Medulla oblongata (tissue), 1 donor: Measurements from ENCODE around the gene METRN.
"Not testable (repeated sequence)": the region's sequence is repeated elsewhere in the genome, so short reads cannot be mapped to it uniquely, and the experiment has no call there.

Experiments
- DNase-seq: peaks from one replicate; pipeline ENCODE4 v3.0.0-alpha.2; 2015; ENCODE audit errors: extremely low spot score

METRN gene

DNA sequence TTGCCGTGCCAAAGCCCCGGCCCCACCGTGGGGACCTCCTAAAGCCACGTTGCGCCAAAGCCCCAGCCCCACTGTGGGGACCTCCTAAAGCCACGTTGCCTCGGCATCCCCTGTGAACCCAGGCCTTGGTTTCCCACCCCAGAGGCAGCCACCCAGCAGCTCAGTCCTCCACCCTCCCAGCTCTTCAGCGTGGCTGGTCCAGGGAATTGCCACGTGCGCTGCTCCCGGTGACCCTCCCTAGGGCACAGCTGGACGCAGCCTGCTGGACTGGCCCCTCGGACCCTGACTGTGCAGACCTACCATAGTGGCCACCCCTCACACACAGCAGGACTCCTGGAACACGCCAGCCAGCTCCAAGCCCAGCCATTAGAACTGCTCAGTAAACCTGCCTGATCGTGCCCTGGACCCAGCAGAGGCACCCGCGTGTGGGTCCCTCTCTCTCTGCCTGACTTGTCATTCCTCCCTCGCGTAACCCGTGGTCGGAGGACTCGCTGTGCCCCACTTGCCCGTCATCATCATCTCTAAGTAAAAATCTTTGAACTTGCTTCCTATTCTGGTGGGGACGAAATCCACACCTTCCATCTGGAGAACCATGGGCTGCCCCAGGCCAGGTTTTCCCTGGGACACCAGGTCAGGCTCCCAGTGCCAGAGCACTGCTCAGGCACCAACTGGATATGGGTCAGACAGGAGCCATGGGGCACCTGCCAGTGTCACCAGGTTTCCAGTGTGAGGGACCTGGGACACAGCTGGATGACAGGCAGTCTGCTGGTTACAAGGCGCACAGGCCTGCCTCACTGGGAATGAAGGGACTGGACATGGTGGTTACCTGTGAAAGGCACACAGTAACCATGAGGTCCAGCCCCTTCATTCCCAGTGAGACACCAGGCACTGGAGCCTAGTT is 20.3 kb downstream of the METRN start:
- no peak for DNase-seq

DNA sequence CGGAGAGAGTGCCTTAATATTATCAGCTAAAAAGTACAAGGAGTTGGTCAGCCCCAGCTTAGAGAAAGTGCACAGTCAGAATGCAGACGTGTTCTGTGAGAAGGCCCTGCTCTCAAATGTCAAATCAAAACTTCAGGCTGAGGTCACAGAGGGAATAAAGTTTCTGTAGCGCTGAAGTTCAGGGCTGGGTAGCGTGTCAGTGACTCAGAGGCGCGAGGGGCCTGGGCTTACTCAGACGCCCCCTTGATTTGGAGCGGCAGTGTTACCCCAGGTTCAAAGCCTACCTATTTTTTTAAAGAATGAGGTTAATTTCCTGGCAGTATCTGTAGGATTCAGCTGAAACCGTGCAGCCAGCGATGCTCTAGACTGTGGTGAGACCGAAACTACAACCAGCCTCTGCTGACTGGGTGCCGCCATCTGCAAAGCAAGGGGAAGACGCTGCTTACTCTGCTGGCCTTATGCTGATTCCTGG is 21.1 kb downstream of the METRN start:
- DNase-seq = no peak

DNA sequence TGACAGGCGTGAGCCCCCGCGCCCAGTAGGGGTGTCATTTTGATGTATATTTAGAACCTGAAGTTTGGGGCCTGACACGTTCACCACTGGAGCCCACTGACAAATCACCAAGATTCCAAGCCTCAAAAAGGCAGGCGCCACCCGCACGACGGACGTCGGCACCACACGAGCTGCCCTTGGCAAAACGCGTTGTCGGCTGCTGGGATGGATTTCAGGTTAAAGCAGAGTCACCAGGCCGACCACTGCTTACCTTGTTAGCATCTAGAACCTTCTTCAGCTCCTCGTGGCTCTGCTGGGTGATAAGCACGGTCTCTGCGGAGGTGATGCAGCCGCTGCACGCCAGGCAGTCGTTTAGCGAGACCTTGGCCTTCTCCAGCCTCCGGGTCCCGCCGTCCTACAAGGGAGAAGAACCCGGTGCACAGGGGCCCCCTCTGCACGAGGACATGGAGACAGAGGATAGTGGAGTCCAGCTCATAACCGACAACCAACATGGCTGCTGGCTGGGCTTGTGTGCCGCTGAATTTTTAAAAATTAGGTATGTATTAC is 22.1 kb downstream of the METRN start:
- DNase-seq = no peak

DNA sequence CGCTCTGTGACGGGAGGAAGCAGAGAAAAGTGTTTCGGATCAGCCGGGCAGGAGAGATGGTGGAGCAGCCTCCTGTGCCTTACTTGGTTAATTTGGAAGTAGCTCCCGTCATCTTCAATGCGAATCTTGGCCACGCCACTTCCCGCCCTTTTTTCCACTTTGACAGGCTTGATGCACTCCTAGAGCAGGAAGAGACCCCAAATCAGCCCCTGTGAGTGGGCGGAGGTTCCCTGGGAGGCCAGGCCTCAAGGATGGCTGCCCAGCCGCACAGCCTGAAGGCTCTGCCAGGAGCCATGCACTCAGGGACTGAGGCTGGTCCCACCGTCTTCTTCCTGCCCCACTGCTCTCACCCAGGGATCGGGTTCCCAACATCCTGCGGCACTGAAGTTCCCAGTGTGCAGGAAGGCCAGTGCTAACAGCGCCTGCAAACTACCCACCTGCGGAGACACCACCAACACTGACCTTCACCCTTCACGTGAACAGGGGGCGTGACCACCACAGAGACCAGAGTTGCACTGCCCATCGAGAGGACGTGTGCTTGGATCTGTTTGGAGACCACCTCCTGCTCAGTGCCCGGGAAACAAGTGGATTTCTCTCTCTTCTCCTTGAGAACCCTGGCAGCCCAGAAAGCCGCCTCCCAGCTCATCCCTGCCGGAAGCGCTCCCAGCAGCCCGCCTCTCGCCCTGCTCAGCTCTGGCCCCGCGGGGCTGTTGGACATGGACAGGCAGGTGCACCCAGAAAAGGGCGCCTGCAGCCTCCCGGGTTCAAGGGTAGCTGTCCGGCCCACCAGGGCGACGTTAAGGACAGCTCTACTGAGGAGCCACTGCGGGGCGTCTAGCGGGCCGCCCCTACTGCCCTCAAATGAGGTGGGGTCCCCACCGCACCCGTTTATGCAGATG is 24.9 kb downstream of the METRN start:
- no peak for DNase-seq

DNA sequence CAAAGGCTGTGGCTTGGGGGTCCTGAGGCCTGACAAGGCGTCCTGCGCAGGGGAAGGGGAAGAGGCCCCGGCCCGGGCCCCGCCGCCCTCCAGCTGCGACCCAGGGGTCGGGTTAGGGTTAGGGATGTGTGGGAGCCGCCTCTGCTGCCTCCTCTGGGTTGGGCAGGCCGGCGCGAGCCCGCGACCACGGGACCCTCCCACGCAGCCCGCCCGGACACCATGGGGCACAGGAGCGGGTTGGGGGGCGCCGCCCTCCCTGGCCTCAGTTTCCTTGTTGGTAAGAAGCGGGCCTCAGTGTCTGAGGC is 25.5 kb downstream of the METRN start:
- DNase-seq = no peak

DNA sequence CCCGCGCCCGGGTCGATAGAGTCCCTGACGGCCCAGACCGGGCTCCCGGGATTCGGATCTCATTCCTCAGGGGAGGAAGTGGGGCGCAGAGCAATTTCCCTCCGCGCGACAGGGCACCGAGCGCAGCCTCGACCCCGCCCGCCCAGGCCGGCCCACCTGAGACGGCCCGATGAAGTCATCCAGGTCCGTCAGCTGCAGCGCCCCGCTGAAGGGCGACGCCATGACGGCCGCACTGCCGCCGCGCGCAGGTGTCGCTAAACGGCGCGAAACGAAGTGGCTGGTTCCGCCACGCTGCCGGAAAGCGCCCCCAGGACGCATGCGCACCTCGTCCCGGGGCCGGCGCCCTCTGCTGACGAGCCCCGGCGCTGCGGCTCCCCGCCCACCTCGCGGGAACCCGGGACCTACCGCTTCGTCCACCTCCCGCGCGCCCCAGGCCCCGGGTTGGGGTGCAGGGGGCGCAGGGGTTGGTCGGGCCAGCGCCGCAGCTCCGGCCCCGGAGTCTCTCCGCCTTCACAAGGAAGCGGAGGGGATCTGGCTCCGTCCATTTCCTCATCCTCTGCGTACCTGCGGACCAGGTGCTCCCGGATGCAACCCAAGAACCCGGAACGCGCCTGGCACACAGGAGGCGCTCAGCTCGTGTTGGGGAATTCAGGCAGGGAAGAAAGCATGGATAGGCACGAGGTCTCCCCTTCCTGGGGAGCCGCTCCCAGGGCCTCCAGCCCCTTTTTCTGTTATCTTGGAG is 26.0 kb downstream of the METRN start, which contains the start of gene CIAO3:
TSS of gene CIAO3 (minus strand) at position 234 of the 742 bp plus-strand sequence. CDS start at position 222, 12 bp downstream.
- DNase-seq = peak; percentile 82

DNA sequence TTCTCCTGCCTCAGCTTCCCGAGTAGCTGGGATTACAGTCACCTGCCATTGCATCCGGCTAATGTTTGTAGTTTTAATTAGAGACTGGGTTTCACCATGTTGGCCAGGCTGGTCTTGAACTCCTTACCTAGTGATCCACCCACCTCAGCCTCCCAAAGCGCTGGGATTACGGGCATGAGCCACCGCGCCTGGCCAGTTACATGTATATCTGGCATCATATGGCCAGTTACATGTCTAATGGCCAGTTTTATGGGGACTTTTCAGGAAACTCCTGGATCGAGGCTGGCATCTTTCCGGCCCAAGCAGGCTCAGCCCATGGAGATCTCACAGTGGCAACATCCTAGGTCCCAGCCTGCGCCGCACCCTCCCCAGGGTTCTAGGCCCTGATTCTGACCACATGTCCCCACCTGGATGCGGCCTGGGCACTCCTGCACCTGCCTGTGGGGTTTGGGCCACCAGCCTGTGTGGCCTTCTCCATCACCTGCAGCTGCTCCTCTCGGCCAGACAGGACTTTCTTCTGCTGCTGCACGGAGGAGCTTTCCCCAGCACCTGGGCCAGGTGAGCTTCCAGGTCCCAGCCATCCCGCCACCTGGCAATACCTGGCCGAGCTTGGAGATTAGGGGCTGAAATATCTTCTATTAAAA is 27.2 kb downstream of the METRN start:
- no peak for DNase-seq

DNA sequence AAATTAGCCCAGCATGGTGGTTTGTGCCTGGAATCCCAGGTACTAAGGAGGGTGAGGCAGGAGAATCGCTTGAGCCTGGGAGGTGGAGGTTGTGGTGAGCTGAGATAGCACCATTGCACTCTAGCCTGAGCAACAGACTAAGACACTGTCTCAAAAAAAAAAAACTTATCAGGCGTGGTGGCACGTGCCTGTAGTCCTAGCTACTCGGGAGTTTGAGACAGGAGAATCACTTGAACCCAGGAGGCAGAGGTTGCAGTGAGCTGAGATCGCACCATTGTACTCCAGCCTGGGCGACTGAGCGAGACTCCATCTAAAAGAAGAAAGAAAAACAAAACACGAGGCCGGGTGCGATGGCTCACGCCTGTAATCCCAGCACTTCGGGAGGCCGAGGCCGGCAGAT is 28.0 kb downstream of the METRN start:
- DNase-seq = not testable (repeated sequence)

DNA sequence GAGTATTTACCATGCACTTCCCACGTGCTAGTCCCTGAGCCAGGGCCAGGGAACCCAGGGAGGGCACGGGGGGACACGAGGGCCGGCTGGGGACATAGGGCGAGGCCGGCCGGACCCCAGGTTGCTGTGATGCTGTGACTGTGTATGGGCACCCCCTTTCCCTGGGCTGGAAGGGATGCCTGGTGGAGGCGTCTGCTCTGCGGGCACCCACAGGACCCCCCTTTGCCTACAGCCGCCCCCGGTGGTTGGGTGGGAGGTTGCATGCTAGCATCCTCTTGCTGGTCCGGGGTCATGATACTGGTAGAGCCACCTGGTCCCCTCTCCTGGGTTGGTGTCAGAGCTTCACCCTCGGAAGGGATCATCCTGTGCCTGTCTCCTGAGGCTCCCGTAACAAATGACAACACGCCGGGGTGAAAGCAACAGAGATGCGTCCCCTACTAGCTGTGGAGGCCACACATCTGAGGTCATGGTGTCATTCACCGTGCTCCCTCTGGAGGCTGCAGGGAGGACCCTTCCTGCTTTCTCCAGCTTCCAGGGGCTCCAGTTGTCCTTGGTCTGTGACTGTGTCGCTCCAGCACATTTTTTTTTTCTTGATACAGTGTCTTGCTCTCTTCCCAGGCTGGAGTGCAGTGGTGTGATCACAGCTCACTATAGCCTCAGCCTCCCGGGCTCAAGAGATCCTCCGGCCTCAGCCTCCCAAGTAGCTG is 29.0 kb downstream of the METRN start:
- DNase-seq = no peak

DNA sequence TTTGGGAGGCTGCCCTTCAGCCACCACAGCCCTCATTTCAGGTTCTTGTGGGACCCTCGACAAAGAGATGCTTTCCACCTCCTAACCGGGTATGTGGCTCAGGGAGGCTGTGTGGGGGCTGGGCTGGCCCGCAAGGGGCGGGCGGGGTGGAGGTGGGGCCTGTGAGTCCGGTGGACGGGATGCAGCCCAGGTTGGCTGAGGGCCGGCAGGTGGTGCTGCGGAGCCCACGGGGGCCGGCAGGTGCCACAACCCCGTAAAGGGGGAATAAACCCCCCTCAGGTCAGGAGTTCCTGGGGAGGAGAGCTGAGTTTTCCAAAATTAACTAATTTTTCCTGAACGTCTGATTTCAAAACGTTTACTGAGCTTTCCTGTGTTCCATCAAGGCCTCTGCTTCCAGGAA is 30.8 kb downstream of the METRN start:
- no peak for DNase-seq

DNA sequence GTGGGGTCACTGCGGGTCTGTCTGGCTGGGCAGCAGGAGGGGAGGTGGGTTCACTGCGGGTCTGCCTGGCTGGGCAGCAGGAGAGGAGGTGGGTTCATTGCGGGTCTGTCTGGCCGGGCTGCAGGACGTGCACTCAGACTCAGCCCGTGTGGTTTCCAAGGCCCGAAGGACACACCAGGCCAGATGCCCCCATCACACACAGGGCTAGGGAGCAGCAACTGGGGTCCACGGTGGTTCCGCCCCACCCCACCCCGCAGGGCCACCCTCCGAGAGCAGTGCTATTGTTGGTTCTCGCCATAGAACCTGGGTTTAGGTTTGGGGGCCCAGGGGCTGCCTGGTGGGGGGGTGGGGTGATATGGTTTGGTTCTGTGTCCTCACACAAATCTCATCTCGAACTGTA is 31.7 kb downstream of the METRN start:
- DNase-seq = no peak

DNA sequence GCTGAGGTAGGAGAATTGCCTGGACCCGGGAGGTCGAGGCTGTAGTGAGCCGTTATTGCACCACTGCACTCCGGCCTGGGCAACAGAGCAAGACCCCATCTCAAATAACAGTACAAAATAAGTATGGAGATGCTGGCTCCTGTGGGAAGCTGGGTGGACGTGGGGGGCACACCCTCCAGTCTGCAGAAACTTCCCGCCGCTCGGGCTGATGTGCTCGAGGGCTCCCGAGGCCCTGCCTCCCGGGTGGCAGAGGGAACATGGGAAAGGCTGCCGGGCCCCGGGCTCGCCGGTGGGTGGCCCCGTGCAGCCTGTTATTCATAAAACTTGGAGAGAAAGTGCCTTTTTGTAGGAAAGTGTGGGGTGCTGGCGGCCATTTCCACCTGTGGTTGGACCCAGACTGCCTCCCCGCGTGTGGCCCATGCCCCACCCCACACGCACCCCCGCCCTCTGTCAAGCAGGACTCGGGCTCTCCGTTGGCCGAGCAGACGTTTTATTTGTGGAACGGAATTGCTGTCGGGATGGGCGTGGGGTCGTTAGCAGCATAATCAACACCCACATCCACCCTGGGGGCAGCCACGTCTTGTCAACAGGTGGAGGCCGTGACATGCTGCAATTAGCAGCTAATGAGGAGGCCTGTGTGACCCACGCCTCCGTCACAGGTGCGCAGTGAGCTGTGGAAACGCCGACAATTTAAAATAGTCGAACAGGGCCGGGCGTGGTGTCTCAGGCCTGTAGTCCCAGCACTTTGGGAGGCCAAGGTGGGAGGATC is 33.2 kb downstream of the METRN start:
- DNase-seq = no peak

DNA sequence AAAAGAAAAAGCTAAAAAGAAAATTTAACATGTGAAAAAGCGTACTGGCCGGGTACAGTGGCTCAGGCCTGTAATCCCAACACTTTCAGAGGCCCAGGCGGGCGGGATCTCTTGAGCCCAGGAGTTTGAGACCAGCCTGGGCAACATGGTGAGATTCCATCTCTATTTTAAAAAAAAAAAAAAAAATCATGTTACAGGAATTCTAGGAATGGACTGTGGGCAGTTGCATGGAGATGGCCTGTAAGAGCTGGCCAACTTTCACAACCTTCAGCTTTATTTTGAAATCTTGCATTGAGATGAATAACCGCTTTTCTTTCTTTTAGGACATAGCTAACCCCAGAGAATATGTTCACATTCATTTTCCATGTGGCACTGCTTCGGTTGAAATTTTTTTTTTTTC is 34.1 kb downstream of the METRN start:
- DNase-seq = no peak

DNA sequence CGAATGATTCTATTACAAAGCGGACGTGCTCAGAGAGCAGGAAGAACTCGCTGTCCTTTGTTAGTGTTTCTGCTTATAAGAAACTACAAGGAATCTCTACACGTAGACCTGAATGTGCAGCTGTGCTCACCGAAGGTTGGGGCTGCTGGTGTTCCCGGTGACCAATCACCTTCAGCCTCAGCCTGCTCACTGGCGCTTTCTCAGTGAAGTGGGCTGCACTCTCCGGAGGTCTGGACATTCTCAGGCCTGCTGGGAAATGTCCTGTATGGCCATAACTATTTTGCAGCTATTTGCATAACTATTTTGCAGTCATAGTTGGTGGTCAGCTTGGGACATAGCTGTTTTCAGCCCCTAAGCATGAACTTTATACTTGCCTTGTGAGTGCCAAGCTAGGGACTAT is 35.6 kb downstream of the METRN start:
- DNase-seq = no peak

DNA sequence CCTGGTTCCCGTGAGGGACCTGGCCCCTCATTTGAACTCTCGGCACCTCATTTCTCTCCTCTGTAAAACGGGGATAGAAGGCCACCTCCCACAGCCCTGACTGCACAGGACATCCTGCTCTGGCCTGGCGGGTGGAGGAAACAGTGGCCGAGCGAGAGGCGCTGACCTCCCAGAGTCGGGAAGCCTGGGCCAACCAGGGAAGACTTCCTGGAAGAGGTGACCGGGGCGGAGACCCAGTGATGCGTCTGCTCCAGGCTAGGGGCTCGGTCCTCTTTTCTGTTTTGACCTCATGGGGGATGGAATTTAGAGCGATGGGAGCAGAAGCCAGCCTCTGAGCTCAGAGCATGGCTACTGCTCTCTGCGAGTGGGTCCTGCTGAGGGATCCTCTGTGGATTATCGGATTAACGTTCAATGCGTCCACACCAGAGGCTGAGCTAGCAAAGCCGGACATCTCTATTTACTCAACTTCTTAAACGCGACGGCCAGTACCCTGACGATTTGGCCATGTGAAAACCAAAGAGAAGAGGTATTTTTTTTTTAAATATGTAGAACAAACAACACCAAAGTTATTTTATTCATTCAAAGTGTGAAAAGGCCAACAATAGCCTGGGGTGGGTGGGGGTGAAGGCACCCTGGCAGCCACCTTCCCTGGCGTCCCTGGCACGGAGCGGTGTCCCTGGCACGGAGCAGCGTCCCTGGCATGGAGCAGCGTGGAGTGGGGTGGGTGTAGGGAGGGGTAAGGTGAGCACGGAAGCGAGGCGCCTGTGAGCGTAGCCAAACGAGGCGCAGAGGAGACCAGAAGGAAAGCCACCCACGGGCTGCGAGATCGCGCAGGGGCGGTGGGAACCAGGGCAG is 36.5 kb downstream of the METRN start:
- DNase-seq = no peak

DNA sequence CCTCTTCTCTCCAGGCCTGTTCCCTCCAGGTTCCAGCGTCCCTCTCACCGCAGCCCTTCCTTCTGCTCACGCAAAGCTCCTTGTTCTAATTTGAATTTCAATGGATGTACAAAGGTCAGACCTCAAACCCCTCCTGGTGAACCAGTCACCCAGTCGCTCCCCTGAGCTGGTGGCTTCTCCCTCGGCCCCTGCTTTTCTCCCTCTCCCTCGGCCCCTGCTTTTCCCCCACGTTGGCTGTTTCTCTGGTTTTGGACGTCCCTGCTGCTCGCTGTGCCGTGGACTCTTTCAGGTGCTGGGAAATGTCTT is 37.0 kb downstream of the METRN start:
- DNase-seq = no peak

DNA sequence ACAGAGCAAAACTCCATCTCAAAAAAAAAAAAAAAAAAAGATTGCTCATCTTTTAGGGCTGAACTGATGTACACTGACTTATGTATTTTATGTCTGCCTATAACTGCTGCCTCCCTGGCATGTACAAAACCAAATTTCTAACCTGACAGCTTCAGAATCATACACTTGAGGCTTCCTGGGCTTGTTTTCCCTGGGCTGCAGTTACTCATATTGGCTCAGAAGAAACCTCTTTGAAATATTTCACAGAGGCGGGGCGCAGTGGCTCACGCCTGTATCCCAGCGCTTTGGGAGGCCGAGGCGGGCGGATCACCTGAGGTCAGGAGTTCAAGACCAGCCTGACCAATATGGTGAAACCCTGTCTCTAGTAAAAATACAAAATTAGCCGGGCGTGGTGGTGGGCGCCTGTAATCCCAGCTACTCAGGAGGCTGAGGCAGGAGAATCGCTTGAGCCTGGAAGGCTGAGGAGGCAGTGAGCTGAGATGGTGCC is 39.2 kb downstream of the METRN start:
- not testable (repeated sequence) for DNase-seq

DNA sequence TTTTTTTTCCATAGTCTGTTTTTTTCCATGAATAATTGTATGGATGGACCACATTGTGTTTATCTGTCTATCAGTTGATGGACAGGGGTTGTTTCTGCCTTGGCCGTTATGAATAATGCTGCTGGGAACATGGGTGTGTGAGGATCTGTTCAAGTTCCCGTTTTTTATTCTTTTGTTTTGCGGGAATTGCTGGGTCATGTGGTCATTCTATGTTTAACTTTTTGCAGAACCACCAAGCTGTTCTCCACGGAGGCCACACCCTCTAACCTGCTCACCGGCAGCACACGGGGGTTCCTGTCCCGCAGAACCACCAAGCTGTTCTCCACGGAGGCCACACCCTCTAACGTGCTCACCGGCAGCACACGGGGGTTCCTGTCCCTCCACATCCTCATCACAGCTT is 39.7 kb downstream of the METRN start:
- peak; percentile 27 for DNase-seq

DNA sequence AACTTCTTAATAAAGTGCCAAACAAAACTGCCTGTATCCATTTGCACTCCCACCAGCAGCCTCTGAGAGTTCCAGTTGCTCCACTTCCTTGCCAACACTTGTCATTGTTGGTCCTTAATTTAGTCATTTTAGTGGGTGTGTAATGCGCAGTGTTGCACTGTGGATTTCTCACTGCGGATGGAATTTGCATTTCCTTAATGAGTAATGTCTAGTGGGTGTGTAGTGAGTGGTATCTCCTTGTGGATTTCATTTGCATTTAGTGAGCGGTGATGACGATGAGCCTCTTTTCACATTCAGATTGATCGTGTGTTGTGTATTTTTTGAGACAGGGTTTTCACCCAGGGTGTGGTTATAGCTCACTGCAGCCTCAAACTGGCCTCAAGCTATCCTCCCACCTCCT is 41.5 kb downstream of the METRN start:
- DNase-seq = no peak
